Measurements from ENCODE around the gene SPOCK3.

The SPOCK3 gene

DNA sequence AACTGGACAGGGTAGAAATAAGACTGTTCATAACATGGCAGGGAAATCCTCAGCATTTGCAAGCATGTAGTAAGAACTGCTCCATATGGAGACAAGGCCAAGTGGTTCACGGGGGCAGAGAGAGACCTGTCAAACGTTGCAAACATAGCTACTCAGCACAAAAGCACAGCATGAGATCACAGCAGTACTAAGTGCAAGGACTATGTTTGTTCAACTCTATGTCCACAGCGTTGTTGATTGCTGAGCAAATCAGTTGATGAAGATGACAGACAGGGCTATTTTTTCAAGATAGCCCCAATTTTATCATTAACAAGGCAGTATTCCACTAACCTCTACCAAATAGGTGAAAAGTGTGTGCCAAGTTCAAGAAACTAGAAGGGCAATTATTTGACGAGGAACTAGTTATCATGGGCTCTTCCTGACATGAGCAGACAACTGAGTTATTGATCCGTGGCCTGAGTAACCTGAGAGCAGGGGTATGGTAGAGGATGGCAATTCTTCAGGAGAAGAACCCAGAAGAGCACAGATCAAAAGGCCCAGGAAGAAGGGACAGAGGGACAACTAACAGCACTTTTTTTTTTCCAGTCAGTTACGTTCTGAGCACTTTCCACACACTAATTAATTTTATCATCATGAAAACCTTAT lies 57.4 kb downstream of the SPOCK3 start:
- no peak for DNase-seq (ENCODE audit: low read depth in 3 of 3)

DNA sequence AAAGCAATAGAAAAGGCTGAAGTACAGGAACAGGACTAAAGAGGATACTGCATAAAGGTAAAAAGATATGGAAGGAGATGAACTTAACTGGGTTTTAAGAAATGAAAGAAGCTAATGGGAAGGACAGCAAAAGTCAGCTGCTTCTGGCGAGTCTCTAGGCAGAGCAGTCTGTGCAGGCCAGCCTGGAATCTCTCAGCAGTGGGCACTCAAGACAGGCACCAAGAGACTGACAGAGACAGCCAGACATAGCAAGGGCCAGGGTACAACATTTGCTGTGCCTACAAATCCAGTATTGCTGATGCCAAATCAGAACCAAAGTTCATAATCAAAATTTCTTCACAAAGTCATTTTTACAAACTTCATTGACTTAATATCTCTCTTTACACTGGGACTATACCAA lies 62.4 kb downstream of the SPOCK3 start:
- no peak for DNase-seq (ENCODE audit: low read depth in 3 of 3)

- no peak for DNase-seq (ENCODE audit: low read depth in 3 of 3)
Observed at GRCh38 chr4:167168611-167169010, 65.7 kb downstream of the SPOCK3 start.

GRCh38 chr4:167150587-167150986 lies 83.7 kb downstream of the SPOCK3 start:
- no peak for DNase-seq (ENCODE audit: low read depth in 3 of 3)

GRCh38 chr4:167144605-167145004 lies 89.7 kb downstream of the SPOCK3 start:
- DNase-seq (ENCODE audit: low read depth in 3 of 3): no peak

GRCh38 chr4:167143018-167143417 lies 91.3 kb downstream of the SPOCK3 start:
- no peak for DNase-seq (ENCODE audit: low read depth in 3 of 3)

DNA sequence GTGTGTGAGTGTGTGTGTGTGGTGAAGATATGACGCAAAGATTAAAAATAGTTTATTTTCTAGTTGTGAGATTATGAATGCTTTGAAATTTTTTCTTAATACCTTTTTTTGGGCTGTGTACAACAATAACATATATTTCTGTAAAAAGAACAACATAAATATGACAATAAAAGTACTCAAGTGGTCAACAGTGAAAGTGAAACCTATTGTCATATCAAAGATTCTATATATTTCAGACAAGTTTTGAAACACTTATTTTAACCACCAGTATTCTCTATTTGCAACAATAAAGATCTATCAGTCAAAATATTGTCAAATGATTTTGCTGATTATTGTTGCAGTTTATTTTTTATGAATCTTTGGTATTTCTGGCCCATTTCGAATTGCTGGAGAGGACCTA lies 98.0 kb downstream of the SPOCK3 start:
- DNase-seq (ENCODE audit: low read depth in 3 of 3): no peak

GRCh38 chr4:167129146-167129545 lies 105.1 kb downstream of the SPOCK3 start:
- no peak for DNase-seq (ENCODE audit: low read depth in 3 of 3)

- DNase-seq (ENCODE audit: low read depth in 3 of 3): no peak
Observed at GRCh38 chr4:167119392-167119791, 114.9 kb downstream of the SPOCK3 start.

GRCh38 chr4:167117273-167117672 lies 117.0 kb downstream of the SPOCK3 start:
- no peak for DNase-seq (ENCODE audit: low read depth in 3 of 3)

- no peak for DNase-seq (ENCODE audit: low read depth in 3 of 3)
Observed at GRCh38 chr4:167114416-167114971, 119.8 kb downstream of the SPOCK3 start.

DNA sequence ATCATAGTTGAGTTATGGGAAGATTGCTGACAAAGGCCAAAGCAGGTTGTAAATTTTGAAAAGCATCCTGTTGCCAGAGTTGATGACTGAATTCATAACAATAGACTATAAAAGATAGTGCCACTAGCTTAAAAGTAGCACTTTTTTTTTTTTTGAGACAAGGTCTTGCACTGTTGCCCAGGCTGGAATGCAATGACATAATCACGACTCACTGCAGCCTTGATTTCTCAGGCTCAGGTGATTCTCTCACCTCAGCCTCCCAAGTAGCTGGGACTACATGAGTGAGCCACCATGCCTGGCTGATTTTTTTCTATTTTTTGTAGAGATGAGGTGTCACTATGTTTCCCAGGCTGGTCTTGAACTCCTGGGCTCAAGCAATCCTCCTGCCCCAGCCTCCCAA lies 122.7 kb downstream of the SPOCK3 start:
- no peak for DNase-seq (ENCODE audit: low read depth in 3 of 3)

GRCh38 chr4:167111092-167111491 lies 123.2 kb downstream of the SPOCK3 start:
- no peak for DNase-seq (ENCODE audit: low read depth in 3 of 3)

DNA sequence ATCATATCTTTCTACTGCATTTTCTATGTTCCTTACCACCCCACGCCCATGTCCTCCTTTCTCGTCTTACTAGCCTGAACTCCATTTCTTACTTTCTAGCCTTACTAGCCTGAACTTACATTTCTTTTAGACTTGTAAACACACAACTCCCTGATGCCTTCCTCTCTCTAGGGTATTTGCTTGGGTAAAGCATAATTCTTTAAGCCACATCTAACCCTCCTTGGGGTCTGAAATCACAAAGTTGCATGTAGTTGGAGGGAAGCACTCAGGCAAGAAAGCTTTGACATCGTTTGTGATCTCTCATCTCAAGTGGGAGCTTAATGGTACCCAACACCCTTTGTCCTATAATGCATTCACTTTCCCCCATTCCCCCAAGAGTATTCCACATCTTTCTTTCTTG lies 124.4 kb downstream of the SPOCK3 start:
- DNase-seq (ENCODE audit: low read depth in 3 of 3): no peak

DNA sequence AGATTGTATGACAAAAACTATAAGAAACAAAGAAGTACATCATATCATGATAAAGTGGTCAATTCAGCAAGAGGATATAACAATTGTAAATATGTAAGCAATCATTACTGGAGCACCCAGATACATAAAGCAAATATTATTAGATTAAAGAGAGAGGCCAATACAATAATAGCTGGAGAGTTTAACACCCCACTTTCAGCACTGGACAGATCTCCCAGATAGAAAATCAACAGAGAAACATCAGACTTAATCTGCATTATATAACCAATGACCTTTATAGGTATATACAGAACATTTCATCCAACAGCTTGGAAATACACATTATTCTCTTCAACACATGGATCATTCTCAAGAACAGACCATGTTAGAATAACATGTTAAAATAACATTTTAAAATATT lies 128.4 kb downstream of the SPOCK3 start:
- DNase-seq (ENCODE audit: low read depth in 3 of 3): no peak

GRCh38 chr4:167102475-167102874 lies 131.8 kb downstream of the SPOCK3 start:
- DNase-seq (ENCODE audit: low read depth in 3 of 3): no peak

DNA sequence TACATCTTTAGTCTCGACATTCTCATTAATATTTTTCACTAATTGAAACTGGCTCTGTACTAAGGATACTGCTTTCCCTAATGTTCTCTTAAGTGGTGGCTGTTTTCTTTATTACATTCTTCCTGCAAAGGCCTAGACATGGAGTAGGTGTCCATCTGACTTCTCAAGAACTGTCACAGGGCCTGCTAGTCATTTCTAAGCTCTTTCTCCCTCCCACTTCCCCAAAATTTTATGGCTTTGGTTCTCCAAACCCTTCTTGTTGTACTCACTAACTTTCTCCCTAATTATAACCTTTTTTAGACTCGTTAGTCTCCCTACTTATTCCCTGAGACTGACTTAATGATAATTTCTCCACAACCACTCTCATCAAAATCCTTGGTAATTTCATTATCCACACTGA lies 133.3 kb downstream of the SPOCK3 start:
- DNase-seq (ENCODE audit: low read depth in 3 of 3): no peak

DNA sequence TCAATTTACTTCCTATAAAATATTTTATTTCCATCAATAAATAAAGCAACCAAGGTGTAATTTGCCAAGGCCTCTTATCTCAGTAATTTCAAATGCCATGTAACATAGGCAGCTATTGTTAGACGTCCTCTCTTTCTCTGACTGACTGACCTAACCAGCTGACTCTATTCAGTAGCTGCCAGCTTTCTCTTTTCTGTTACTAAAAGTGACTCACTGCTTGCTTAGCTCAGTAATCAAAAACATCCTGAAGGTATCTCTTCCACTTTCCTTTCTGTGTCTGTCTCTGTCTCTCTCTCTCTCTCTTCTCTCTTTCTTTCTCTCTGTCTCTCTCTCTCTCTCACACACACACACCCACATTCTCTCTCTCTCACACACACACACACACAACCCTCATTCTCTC lies 134.2 kb downstream of the SPOCK3 start:
- DNase-seq (ENCODE audit: low read depth in 3 of 3): no peak

- no peak for DNase-seq (ENCODE audit: low read depth in 3 of 3)
Observed at GRCh38 chr4:167088115-167088514, 146.2 kb downstream of the SPOCK3 start.

GRCh38 chr4:167084321-167084720 lies 150.0 kb downstream of the SPOCK3 start:
- no peak for DNase-seq (ENCODE audit: low read depth in 3 of 3)

GRCh38 chr4:167079762-167080161 lies 154.5 kb downstream of the SPOCK3 start:
- DNase-seq (ENCODE audit: low read depth in 3 of 3): no peak

- DNase-seq (ENCODE audit: low read depth in 3 of 3): no peak
Observed at GRCh38 chr4:167052631-167053091, 181.6 kb downstream of the SPOCK3 start.

DNA sequence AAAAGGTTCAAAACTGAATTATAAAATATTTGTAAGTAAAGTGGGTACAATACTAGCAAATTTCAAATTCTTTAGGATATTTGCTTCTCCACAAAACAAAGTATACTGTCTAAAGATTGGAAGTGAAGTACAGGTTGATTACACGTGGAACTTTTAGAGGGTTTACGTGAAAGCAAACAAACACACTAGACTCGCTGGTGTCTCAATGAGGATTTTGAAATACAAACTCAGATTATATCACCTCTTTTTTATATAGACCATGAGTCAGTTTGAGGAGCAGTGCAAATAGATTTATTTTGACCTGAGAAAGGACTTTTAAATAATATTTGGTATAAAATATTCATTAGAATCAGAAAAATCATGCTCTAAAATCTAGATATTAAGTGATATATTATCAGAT lies 185.0 kb downstream of the SPOCK3 start:
- no peak for DNase-seq (ENCODE audit: low read depth in 3 of 3)

DNA sequence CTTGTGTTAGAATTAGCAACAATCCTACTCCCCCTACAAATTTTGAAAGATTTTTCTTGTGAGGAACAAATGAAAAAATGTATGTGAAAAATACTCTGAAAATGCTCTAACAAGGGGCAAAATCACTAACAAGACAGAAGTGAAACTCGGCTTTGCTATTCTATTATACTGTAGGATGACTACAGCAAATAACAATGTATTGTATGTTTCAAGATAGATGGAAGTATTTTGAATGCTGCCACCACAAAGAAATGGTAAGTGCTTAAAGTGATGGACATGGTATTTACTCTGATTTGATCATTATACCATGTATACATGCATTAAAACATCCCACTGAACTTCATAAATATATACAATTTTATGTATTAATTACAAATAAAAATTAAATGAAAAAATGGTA lies 192.8 kb downstream of the SPOCK3 start:
- no peak for DNase-seq (ENCODE audit: low read depth in 3 of 3)

Measured in stimulated activated CD4-positive, alpha-beta T cell treated with anti-CD3 and anti-CD28 coated beads, TNF-alpha, amount 100 ng/mL, for 48 hours (primary cell).